ENCODE measurements around the gene MRPL40. TPM values are rescaled to one million over a fixed set of nuclear protein-coding genes. Genes with fewer than 3 reads are reported as not detected.

Gene MRPL40
- total and polyA plus RNA-seq, 2 of the 13 experiments (the other 11 are each of a cell fraction or from before 2014, with no cell fraction given) = 42.7 to 79.7 TPM

DNA sequence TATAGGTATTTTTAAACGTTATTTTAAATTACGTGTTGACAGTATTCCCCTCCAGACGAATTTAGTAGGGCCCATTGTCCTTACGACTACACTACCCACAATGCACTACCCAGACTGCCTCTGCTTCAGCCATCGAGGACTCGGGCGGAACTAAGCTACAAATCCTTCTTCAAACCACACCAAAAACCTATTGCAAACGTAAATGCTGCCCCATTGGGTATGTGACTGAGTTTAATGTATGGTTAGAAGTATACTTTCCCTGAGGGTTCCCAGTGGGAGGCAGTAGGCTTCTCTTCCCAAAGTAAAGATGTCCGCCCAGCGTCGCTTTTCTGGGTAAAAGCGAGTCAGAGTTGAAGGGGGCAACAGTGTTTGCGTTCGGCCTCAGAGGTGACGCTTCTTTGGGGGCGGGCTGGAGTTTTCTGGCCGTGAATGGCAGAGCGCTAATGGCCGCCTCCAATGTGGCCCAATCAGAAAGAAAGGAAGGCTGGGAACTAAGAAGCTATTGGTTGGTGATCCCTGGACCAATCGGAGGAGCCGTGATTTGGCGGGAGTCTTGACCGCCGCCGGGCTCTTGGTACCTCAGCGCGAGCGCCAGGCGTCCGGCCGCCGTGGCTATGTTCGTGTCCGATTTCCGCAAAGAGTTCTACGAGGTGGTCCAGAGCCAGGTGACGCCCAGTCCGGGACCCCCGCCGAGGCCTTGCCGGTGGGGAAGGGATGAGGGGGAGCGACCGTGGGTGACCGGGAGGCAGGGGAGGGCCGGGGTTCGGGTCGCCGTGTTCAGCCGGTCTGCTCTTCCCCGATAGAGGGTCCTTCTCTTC is 47.2 kb downstream of the MRPL40 start, which contains the start of gene CDC45 (continued):
- TF ChIP-seq, protein P1, sequence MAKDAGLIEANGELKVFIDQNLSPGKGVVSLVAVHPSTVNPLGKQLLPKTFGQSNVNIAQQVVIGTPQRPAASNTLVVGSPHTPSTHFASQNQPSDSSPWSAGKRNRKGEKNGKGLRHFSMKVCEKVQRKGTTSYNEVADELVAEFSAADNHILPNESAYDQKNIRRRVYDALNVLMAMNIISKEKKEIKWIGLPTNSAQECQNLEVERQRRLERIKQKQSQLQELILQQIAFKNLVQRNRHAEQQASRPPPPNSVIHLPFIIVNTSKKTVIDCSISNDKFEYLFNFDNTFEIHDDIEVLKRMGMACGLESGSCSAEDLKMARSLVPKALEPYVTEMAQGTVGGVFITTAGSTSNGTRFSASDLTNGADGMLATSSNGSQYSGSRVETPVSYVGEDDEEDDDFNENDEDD (CRISPR knock-in tag; IDR thresholded peaks at IDR 0.05; ENCODE audit: borderline replicate concordance) = peak; percentile 93; the same call in 1 of the 2 replicates
- no peak for TF ChIP-seq SMC3 (IDR thresholded peaks at IDR 0.05; ENCODE audit: low read length)
- TF ChIP-seq SP5 (CRISPR knock-in tag; IDR thresholded peaks at IDR 0.05; ENCODE audit: borderline replicate concordance, low read depth) = no peak
- no peak for TF ChIP-seq HOXD1 (CRISPR knock-in tag; IDR thresholded peaks at IDR 0.05)
- no peak for TF ChIP-seq NKX3-1 (CRISPR knock-in tag; IDR thresholded peaks at IDR 0.05)
- TF ChIP-seq, protein P2, sequence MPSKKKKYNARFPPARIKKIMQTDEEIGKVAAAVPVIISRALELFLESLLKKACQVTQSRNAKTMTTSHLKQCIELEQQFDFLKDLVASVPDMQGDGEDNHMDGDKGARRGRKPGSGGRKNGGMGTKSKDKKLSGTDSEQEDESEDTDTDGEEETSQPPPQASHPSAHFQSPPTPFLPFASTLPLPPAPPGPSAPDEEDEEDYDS (CRISPR knock-in tag; IDR thresholded peaks at IDR 0.05) = no peak
- TF ChIP-seq RFXAP (CRISPR knock-in tag; IDR thresholded peaks at IDR 0.05; ENCODE audit: borderline replicate concordance) = peak; percentile 66
- TF ChIP-seq ZNF605 (CRISPR knock-in tag; IDR thresholded peaks at IDR 0.05) = peak; percentile 56; the same call in 1 of the 2 replicates
- peak; percentile 99 for TF ChIP-seq SAP130 (CRISPR knock-in tag; IDR thresholded peaks at IDR 0.05; ENCODE audit: low read depth)
- no peak for TF ChIP-seq MATR3 (CRISPR knock-in tag; IDR thresholded peaks at IDR 0.05)
- TF ChIP-seq, protein P3, sequence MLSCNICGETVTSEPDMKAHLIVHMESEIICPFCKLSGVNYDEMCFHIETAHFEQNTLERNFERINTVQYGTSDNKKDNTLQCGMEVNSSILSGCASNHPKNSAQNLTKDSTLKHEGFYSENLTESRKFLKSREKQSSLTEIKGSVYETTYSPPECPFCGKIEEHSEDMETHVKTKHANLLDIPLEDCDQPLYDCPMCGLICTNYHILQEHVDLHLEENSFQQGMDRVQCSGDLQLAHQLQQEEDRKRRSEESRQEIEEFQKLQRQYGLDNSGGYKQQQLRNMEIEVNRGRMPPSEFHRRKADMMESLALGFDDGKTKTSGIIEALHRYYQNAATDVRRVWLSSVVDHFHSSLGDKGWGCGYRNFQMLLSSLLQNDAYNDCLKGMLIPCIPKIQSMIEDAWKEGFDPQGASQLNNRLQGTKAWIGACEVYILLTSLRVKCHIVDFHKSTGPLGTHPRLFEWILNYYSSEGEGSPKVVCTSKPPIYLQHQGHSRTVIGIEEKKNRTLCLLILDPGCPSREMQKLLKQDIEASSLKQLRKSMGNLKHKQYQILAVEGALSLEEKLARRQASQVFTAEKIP (CRISPR knock-in tag; IDR thresholded peaks at IDR 0.05; ENCODE audit: borderline replicate concordance) = no peak
- no peak for TF ChIP-seq ZEB1 (IDR thresholded peaks at IDR 0.05; ENCODE audit: insufficient replicate concordance, low read depth)
- no peak for TF ChIP-seq ZNF253 (CRISPR knock-in tag; IDR thresholded peaks at IDR 0.05; ENCODE audit: borderline replicate concordance)
- 0 out of 2 replicates have a peak, but pooled peaks have one; percentile 23 for TF ChIP-seq MIER3 (CRISPR knock-in tag; IDR thresholded peaks at IDR 0.05; ENCODE audit: borderline replicate concordance)
- TF ChIP-seq, protein P4, sequence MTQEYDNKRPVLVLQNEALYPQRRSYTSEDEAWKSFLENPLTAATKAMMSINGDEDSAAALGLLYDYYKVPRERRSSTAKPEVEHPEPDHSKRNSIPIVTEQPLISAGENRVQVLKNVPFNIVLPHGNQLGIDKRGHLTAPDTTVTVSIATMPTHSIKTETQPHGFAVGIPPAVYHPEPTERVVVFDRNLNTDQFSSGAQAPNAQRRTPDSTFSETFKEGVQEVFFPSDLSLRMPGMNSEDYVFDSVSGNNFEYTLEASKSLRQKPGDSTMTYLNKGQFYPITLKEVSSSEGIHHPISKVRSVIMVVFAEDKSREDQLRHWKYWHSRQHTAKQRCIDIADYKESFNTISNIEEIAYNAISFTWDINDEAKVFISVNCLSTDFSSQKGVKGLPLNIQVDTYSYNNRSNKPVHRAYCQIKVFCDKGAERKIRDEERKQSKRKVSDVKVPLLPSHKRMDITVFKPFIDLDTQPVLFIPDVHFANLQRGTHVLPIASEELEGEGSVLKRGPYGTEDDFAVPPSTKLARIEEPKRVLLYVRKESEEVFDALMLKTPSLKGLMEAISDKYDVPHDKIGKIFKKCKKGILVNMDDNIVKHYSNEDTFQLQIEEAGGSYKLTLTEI (CRISPR knock-in tag; conservative IDR thresholded peaks at IDR 0.05) = no peak
- 0 out of 2 replicates have a peak, but pooled peaks have one; percentile 9 for TF ChIP-seq ZNF614 (CRISPR knock-in tag; IDR thresholded peaks at IDR 0.05; ENCODE audit: borderline replicate concordance)
- TF ChIP-seq, protein P5, sequence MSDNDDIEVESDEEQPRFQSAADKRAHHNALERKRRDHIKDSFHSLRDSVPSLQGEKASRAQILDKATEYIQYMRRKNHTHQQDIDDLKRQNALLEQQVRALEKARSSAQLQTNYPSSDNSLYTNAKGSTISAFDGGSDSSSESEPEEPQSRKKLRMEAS (IDR thresholded peaks at IDR 0.05) = peak; percentile 65
- TF ChIP-seq ZMAT3 (CRISPR knock-in tag; conservative IDR thresholded peaks at IDR 0.05) = 0 out of 2 replicates have a peak, but pooled peaks have one; percentile 34
- peak; percentile 87 for TF ChIP-seq KDM5A (IDR thresholded peaks at IDR 0.05; ENCODE audit: borderline replicate concordance, low read length)
